ENCODE measurements around the gene AHNAK. TPM values are rescaled to one million over a fixed set of nuclear protein-coding genes. Genes with fewer than 3 reads are reported as not detected.

Gene AHNAK
- total RNA-seq, 1 donor from 2014 or later, result 214 TPM

- DNase-seq (ENCODE audit: low read depth in 2 of 2), result peak; percentile 22 to 68
These were observed 106.6 kb downstream of the AHNAK start for GRCh38 chr11:62439785-62440602.

GRCh38 chr11:62438641-62439040 is 108.0 kb downstream of the AHNAK start:
- DNase-seq (ENCODE audit: low read depth in 2 of 2), result no peak

- no peak for DNase-seq (ENCODE audit: low read depth in 2 of 2)
These were observed 109.0 kb downstream of the AHNAK start for GRCh38 chr11:62437616-62438015.

GRCh38 chr11:62435846-62436660 is 110.6 kb downstream of the AHNAK start:
- DNase-seq (ENCODE audit: low read depth in 2 of 2), result peak in 1 of 2 donors; percentile 38

GRCh38 chr11:62433904-62434276 is 112.7 kb downstream of the AHNAK start:
- DNase-seq (ENCODE audit: low read depth in 2 of 2), result peak in 1 of 2 donors; percentile 17

- peak; percentile 33 to 48 for DNase-seq (ENCODE audit: low read depth in 2 of 2)
These were observed 113.3 kb downstream of the AHNAK start for GRCh38 chr11:62433141-62433903.

- DNase-seq (ENCODE audit: low read depth in 2 of 2), result no peak
These were observed 113.9 kb downstream of the AHNAK start for GRCh38 chr11:62432695-62433094.

- DNase-seq (ENCODE audit: low read depth in 2 of 2), result no peak
These were observed 115.3 kb downstream of the AHNAK start for GRCh38 chr11:62431171-62431901.

GRCh38 chr11:62430425-62430824 is 116.2 kb downstream of the AHNAK start:
- DNase-seq (ENCODE audit: low read depth in 2 of 2), result no peak

GRCh38 chr11:62428871-62429560 is 117.6 kb downstream of the AHNAK start:
- no peak for DNase-seq (ENCODE audit: low read depth in 2 of 2)

- peak in 1 of 2 donors; percentile 25 for DNase-seq (ENCODE audit: low read depth in 2 of 2)
These were observed 118.9 kb downstream of the AHNAK start for GRCh38 chr11:62427630-62428233.

GRCh38 chr11:62423012-62423411 is 123.6 kb downstream of the AHNAK start:
- DNase-seq (ENCODE audit: low read depth in 2 of 2), result no peak

GRCh38 chr11:62421996-62422395 is 124.6 kb downstream of the AHNAK start:
- DNase-seq (ENCODE audit: low read depth in 2 of 2), result no peak

- DNase-seq (ENCODE audit: low read depth in 2 of 2), result no peak
These were observed 125.7 kb downstream of the AHNAK start for GRCh38 chr11:62420882-62421281.

GRCh38 chr11:62419943-62420342 is 126.7 kb downstream of the AHNAK start:
- no peak for DNase-seq (ENCODE audit: low read depth in 2 of 2)

- no peak for DNase-seq (ENCODE audit: low read depth in 2 of 2)
These were observed 127.2 kb downstream of the AHNAK start for GRCh38 chr11:62419314-62419929.

- no peak for DNase-seq (ENCODE audit: low read depth in 2 of 2)
These were observed 127.9 kb downstream of the AHNAK start, which contains the start of gene SCGB1A1 for GRCh38 chr11:62418733-62419132. Gene SCGB1A1 (plus strand): TSS chr11:62419033. CDS start chr11:62419096, 63 bp downstream.

GRCh38 chr11:62418136-62418535 is 128.5 kb downstream of the AHNAK start:
- DNase-seq (ENCODE audit: low read depth in 2 of 2), result no peak

- no peak for DNase-seq (ENCODE audit: low read depth in 2 of 2)
These were observed 130.0 kb downstream of the AHNAK start for GRCh38 chr11:62416596-62416995.

All from lung microvascular endothelial cell (primary cell).